K562 (cell line): ENCODE measurements around the gene PPAT. TPM values are rescaled to one million over a fixed set of nuclear protein-coding genes. Genes with fewer than 3 reads are reported as not detected.

Experiments used
- ATAC-seq: fragments of 200-7000 bp; cut with Tn5 transposase; 3 replicates; pipeline ENCODE4 v1.9.1; 2020; ENCODE audit warnings: moderate library complexity
- BruUV-seq: library from RNA; stranded (reverse); fragments of 400-500 nt; replicated peaks from 2 replicates; lab custom pipeline; 2021; lab: Mats Ljungman, UMichigan
- CTCF ChIA-PET: fragments of 300-600 bp; formaldehyde crosslinking; extraction: SDS; loops from one replicate; lab custom pipeline; 2021; ENCODE audit warnings: low intra/inter-chr PET ratio; lab: Yijun Ruan, JAX
- POLR2A ChIA-PET: fragments of 300-600, 350-650 bp; sonication (Branson Sonifier 250); formaldehyde crosslinking; extraction: SDS; loops from one replicate; lab custom pipeline; 2021; ENCODE audit warnings: antibody characterized with exemption, inconsistent platforms; lab: Yijun Ruan, JAX
- DNase-seq, 4 experiments: peaks; one replicate each; pipeline versions ENCODE4 v3.0.0 to v3.0.0-alpha.2; 2011 to 2018; ENCODE audit warnings: low spot score in 3 of 4, mixed read lengths in 3 of 4; ENCODE audit errors: extremely low read depth in 1 of 4
- FAIRE-seq: peaks from 2 replicates; lab custom pipeline; 2011; peaks lifted over from hg19 to GRCh38; lab: Jason Lieb, UNC
- H2AFZ ChIP-seq: 2 replicates; pipeline ENCODE4 v1.6.0; 2011; ENCODE audit warnings: low read depth, low read length, control low read depth, inconsistent platforms
- H3K27ac ChIP-seq: fragments of 200-600 bp; 3 replicates; pipeline ENCODE4 v1.8.0; 2011; ENCODE audit warnings: low read depth, mild to moderate bottlenecking, control low read depth, inconsistent platforms, low read length, moderate library complexity, mixed read lengths; ENCODE audit errors: extremely low read depth
- H3K27me3 ChIP-seq, 2 experiments: fragments of 300-600 bp in 1 of 2; 2 replicates in 1 of 2; 3 replicates in 1 of 2; pipeline versions ENCODE4 v1.6.0 to v1.8.0; 2011; ENCODE audit warnings: inconsistent platforms in 2 of 2, low read length in 2 of 2, mild to moderate bottlenecking in 1 of 2, mixed read lengths in 1 of 2, moderate library complexity in 1 of 2; ENCODE audit not compliant: control insufficient read depth in 2 of 2, insufficient read depth in 2 of 2
- H3K36me3 ChIP-seq: fragments of 300-600 bp; 3 replicates; pipeline ENCODE4 v1.8.0; 2011; ENCODE audit warnings: mild to moderate bottlenecking, low read length, inconsistent platforms; ENCODE audit not compliant: control insufficient read depth, insufficient read depth
- H3K4me1 ChIP-seq, 2 experiments: fragments of 200-600 bp in 1 of 2; replicated peaks in 1 of 2; 2 replicates in 1 of 2; 3 replicates in 1 of 2; pipeline versions ENCODE4 v1.5.1 to v1.8.0; 2011; ENCODE audit warnings: inconsistent platforms in 2 of 2, low read length in 2 of 2, mild to moderate bottlenecking in 1 of 2, mixed read lengths in 1 of 2, moderate library complexity in 1 of 2; ENCODE audit not compliant: control insufficient read depth in 2 of 2, insufficient read depth in 2 of 2
- H3K4me2 ChIP-seq: 2 replicates; pipeline ENCODE4 v1.6.1; 2011; ENCODE audit warnings: low read length, control low read depth, inconsistent platforms, mixed read lengths; ENCODE audit not compliant: insufficient read depth
- H3K4me3 ChIP-seq: fragments of 200-600 bp; sonication (generic), shearing (Covaris generic); 2 replicates; pipeline ENCODE4 v1.5.1; 2016; ENCODE audit warnings: control low read depth, inconsistent platforms
- H3K79me2 ChIP-seq: fragments of 200-600 bp; 3 replicates; pipeline ENCODE4 v1.8.0; 2011; ENCODE audit warnings: low read length, inconsistent platforms; ENCODE audit not compliant: control insufficient read depth, insufficient read depth
- H3K9ac ChIP-seq, 2 experiments: 2 replicates each; pipeline versions ENCODE4 v1.6.0 to v1.6.1; 2011; ENCODE audit warnings: low read depth in 2 of 2, low read length in 2 of 2, control low read depth in 1 of 2, inconsistent platforms in 1 of 2, mild to moderate bottlenecking in 1 of 2, mixed read lengths in 1 of 2; ENCODE audit not compliant: insufficient read depth in 1 of 2
- H3K9me1 ChIP-seq: one replicate; pipeline ENCODE4 v1.6.0; 2011; ENCODE audit warnings: inconsistent platforms, mild to moderate bottlenecking, low read length, moderate library complexity; ENCODE audit not compliant: control insufficient read depth, insufficient read depth
- H3K9me3 ChIP-seq: replicated peaks from 2 replicates; pipeline ENCODE4 v1.5.1; 2011; ENCODE audit warnings: low read depth, low read length, inconsistent platforms; ENCODE audit not compliant: control insufficient read depth, insufficient read depth
- H4K20me1 ChIP-seq: replicated peaks from 2 replicates; pipeline ENCODE4 v1.6.1; 2011; ENCODE audit warnings: low read length, inconsistent platforms, mixed read lengths; ENCODE audit not compliant: control insufficient read depth, insufficient read depth
- C11orf30 ChIP-seq: fragments of 450-650 bp; IDR thresholded peaks from 2 replicates; pipeline ENCODE4 v1.6.1; 2016; ENCODE audit warnings: low read depth, mild to moderate bottlenecking
- E2F4 ChIP-seq: sonication (generic); formaldehyde crosslinking; IDR thresholded peaks from 2 replicates; pipeline ENCODE4 v1.8.0; 2022; ENCODE audit warnings: mild to moderate bottlenecking, low read depth, missing genetic modification reagents
- GABPA ChIP-seq: fragments of 200-800 bp; sonication (Bioruptor generic); conservative IDR thresholded peaks from 2 replicates; pipeline ENCODE4 v1.6.1; 2016; ENCODE audit warnings: low read depth, missing genetic modification characterization, missing compliant biosample characterization
- THRAP3 ChIP-seq: fragments of 450-650 bp; IDR thresholded peaks from 2 replicates; pipeline ENCODE4 v1.6.1; 2016; ENCODE audit warnings: mild to moderate bottlenecking, inconsistent platforms, borderline replicate concordance
- ZFP30 ChIP-seq: fragments of 250-450 bp; sonication (Bioruptor Pico); IDR thresholded peaks from 2 replicates; pipeline ENCODE4 v1.8.0; 2022; ENCODE audit warnings: moderate library complexity, mild to moderate bottlenecking, inconsistent platforms, borderline replicate concordance
- ZNF77 ChIP-seq: fragments of 250-450 bp; sonication (Bioruptor Pico); IDR thresholded peaks from 2 replicates; pipeline ENCODE4 v1.5.0; 2020
- WGBS: fragments of 100-300 bp; shearing (Covaris generic); methylation state at CpG from one replicate; pipeline ENCODE4 v1.1.6; 2016; ENCODE audit warnings: low coverage, mixed read lengths; ENCODE audit not compliant: insufficient coverage; ENCODE audit errors: missing lambda C conversion rate; 5-methylcytosine and 5-hydroxymethylcytosine counted together
- in situ Hi-C: fragments of 300-500 bp; cut with MboI; formaldehyde crosslinking; loops from 4 replicates; pipeline ENCODE4 v1.15.0; 2018; ENCODE audit warnings: inconsistent platforms, mixed read lengths
- intact Hi-C: fragments of 100-400 bp; cut with micrococcal nuclease; formaldehyde crosslinking; loops from 2 replicates; pipeline ENCODE4 v1.14.2; 2022
- polyA plus RNA-seq, 8 experiments: library from polyadenylated mRNA; depleted of rRNA in 4 of 8; stranded (reverse) in 5 of 8; unstranded in 3 of 8; fragments of >200 nt; fragmentation: Nextera tagmentation in 2 of 8; fragmentation: Illumina TruSeq in 1 of 8; extraction: Ambion mirVana in 2 of 8; extraction: Trizol in 1 of 8; gene quantifications; 2 replicates each; pipeline versions ENCODE4 v1.2.1 to v1.2.3, GENCODE V29; 2011 to 2014; ENCODE audit warnings: inconsistent platforms in 1 of 8, missing spikeins in 1 of 8
- total RNA-seq, 7 experiments: library from RNA; depleted of rRNA in 6 of 7; stranded (reverse); fragments of >200 nt in 6 of 7; fragmentation: Illumina TruSeq in 2 of 7; extraction: Trizol in 2 of 7; gene quantifications; 2 replicates each; pipeline versions ENCODE4 v1.2.1 to v1.2.3, GENCODE V29; 2011 to 2021; ENCODE audit warnings: low replicate concordance in 1 of 7
- TF ChIP-seq, protein P1 (sequence below): fragments of 450-650 bp; formaldehyde crosslinking; IDR thresholded peaks from 2 replicates; pipeline ENCODE4 v1.4.0; 2022; ENCODE audit warnings: missing genetic modification characterization

Gene PPAT
- total and polyA plus RNA-seq, 9 of the 15 experiments (the other 6 are each of a cell fraction or from before 2014, with no cell fraction given): 36.2 to 75.8 (median 55.5) TPM

DNA sequence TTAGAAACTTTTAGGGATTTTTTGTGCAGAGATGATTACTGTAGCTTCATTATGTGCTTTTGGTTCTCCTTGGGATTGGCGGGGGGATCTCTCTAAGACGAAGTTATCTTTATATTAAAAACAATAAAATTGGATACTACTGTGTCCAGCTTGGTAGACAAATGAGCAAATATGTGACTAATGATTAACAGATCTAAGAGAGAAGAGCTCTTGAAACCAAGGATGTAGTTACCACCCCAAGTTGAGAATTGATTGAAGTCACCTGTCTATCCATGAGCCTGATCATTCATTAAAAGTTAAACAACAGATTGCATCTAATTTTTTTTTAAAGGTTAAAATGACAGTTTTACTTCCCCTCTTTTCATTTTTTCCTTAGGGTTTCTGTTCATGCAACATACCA, 9.3 kb upstream of the PPAT start:
- in situ Hi-C loops: no loop called here
- H3K27ac ChIP-seq: no peak overlapping the region
- no peak overlapping the region for H2AFZ ChIP-seq
- H3K27me3 ChIP-seq: no peaks in the 10 kb centered on the region
- no peak for FAIRE-seq
- 100% methylated on average over 2 of the region's 2 CpGs for WGBS
- CTCF ChIA-PET: no interaction called here
- H3K36me3 ChIP-seq: peaks cover 99% of the 10 kb centered on the region
- no peak overlapping the region for H3K4me3 ChIP-seq
- no peak overlapping the region for H3K4me2 ChIP-seq
- no peak for ATAC-seq
- POLR2A ChIA-PET: interaction anchor here (0.6 to 2.8 kb wide), 3 partner anchors 10 to 21 kb away, joined by 3 to 17 read pairs (median 6); partner anchors contain the start of genes PAICS and PPAT
- H3K9ac ChIP-seq: no peak overlapping the region
- H3K9me3 ChIP-seq: no peaks in the 10 kb centered on the region
- H3K79me2 ChIP-seq: peaks cover 88% of the 10 kb centered on the region
- intact Hi-C loops: no loop called here
- no peak for DNase-seq
- no peaks in the 10 kb centered on the region for H3K9me1 ChIP-seq
- H3K4me1 ChIP-seq: peaks cover 3 to 8% of the 10 kb centered on the region in 2 experiments; a peak in 3 of 5 replicates
- no peak for TF ChIP-seq THRAP3
- TF ChIP-seq ZFP30: no peak
- no peak for TF ChIP-seq GABPA (tag)
- TF ChIP-seq C11orf30: no peak
- no peak for TF ChIP-seq E2F4 (CRISPR knock-in tag)
- TF ChIP-seq, protein P1, sequence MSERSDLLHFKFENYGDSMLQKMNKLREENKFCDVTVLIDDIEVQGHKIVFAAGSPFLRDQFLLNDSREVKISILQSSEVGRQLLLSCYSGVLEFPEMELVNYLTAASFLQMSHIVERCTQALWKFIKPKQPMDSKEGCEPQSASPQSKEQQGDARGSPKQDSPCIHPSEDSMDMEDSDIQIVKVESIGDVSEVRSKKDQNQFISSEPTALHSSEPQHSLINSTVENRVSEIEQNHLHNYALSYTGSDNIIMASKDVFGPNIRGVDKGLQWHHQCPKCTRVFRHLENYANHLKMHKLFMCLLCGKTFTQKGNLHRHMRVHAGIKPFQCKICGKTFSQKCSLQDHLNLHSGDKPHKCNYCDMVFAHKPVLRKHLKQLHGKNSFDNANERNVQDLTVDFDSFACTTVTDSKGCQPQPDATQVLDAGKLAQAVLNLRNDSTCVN (CRISPR knock-in tag): no peak
- TF ChIP-seq ZNF77 (CRISPR knock-in tag): no peak
- no TSS peak for BruUV-seq
- peaks cover 13% of the 10 kb centered on the region for H4K20me1 ChIP-seq
